K562 (cell line): Measurements from ENCODE around the gene RAD17. TPM values are rescaled to one million over a fixed set of nuclear protein-coding genes. Genes with fewer than 3 reads are reported as not detected.
A peak's percentile ranks its signal among the peaks of the same experiment; 100 is the strongest.

Experiments
- ETV1 ChIP-seq: fragments of 450-650 bp; conservative IDR thresholded peaks from 2 replicates; pipeline ENCODE4 v1.6.1; 2016; ENCODE audit warnings: missing genetic modification characterization, control low read depth, low read depth, missing compliant biosample characterization
- FIP1L1 ChIP-seq: fragments of 200-400 bp; formaldehyde crosslinking; IDR thresholded peaks from 2 replicates; pipeline ENCODE4 v1.6.1; 2018; ENCODE audit warnings: mild to moderate bottlenecking, low read depth, low read length; ENCODE audit not compliant: poor library complexity, severe bottlenecking
- GATAD2A ChIP-seq: fragments of 450-650 bp; IDR thresholded peaks from 2 replicates; pipeline ENCODE4 v1.6.1; 2017
- HDAC2 ChIP-seq: fragments of 450-650 bp; IDR thresholded peaks from 2 replicates; pipeline ENCODE4 v1.6.1; 2016; ENCODE audit warnings: mild to moderate bottlenecking
- LEF1 ChIP-seq: fragments of 450-650 bp; IDR thresholded peaks from 2 replicates; pipeline ENCODE4 v1.6.1; 2016; ENCODE audit warnings: mild to moderate bottlenecking
- MEF2A ChIP-seq: IDR thresholded peaks from 2 replicates; pipeline ENCODE4 v1.6.1; 2011; ENCODE audit warnings: low read depth, mild to moderate bottlenecking, low read length, moderate library complexity; ENCODE audit not compliant: control insufficient read depth
- NCOA6 ChIP-seq: fragments of 450-650 bp; IDR thresholded peaks from 2 replicates; pipeline ENCODE4 v1.6.1; 2017; ENCODE audit warnings: mild to moderate bottlenecking
- PML ChIP-seq: IDR thresholded peaks from 2 replicates; pipeline ENCODE4 v1.6.1; 2012; ENCODE audit warnings: low read length, inconsistent platforms
- TRIM28 ChIP-seq: fragments of 450-650 bp; IDR thresholded peaks from 2 replicates; pipeline ENCODE4 v1.6.1; 2017
- ZBTB7A ChIP-seq: IDR thresholded peaks from 2 replicates; pipeline ENCODE4 v1.6.1; 2011; ENCODE audit warnings: low read depth, mild to moderate bottlenecking, low read length, moderate library complexity, borderline replicate concordance; ENCODE audit not compliant: control insufficient read depth
- ZZZ3 ChIP-seq: fragments of 450-650 bp; IDR thresholded peaks from 2 replicates; pipeline ENCODE4 v1.6.1; 2016; ENCODE audit warnings: antibody characterized with exemption, mild to moderate bottlenecking, moderate library complexity
- polyA plus RNA-seq, 8 experiments: library from polyadenylated mRNA; depleted of rRNA in 4 of 8; stranded (reverse) in 5 of 8; unstranded in 3 of 8; fragments of >200 nt; fragmentation: Nextera tagmentation in 2 of 8; fragmentation: Illumina TruSeq in 1 of 8; extraction: Ambion mirVana in 2 of 8; extraction: Trizol in 1 of 8; gene quantifications; 2 replicates each; pipeline versions ENCODE4 v1.2.1 to v1.2.3, GENCODE V29; 2011 to 2014; ENCODE audit warnings: inconsistent platforms in 1 of 8, missing spikeins in 1 of 8
- total RNA-seq, 7 experiments: library from RNA; depleted of rRNA in 6 of 7; stranded (reverse); fragments of >200 nt in 6 of 7; fragmentation: Illumina TruSeq in 2 of 7; extraction: Trizol in 2 of 7; gene quantifications; 2 replicates each; pipeline versions ENCODE4 v1.2.1 to v1.2.3, GENCODE V29; 2011 to 2021; ENCODE audit warnings: low replicate concordance in 1 of 7
- TF ChIP-seq, protein P1 (sequence below): fragments of 200-800 bp; sonication (Bioruptor generic); IDR thresholded peaks from 2 replicates; pipeline ENCODE4 v1.6.1; 2016; ENCODE audit warnings: missing genetic modification characterization, missing compliant biosample characterization
- TF ChIP-seq, protein P2 (sequence below): fragments of 450-650 bp; IDR thresholded peaks from 2 replicates; pipeline ENCODE4 v1.6.1; 2016; ENCODE audit warnings: mild to moderate bottlenecking
- TF ChIP-seq, protein P3 (sequence below): sonication (generic); formaldehyde crosslinking; IDR thresholded peaks from 2 replicates; pipeline ENCODE4 v1.8.0; 2022; ENCODE audit warnings: mild to moderate bottlenecking, missing genetic modification reagents
- TF ChIP-seq, protein P4 (sequence below), 3 experiments: fragments of 200-800 bp in 1 of 3; fragments of 250-450 bp in 1 of 3; fragments of 450-650 bp in 1 of 3; sonication (Bioruptor Pico) in 1 of 3; sonication (Bioruptor generic) in 1 of 3; formaldehyde crosslinking in 1 of 3; IDR thresholded peaks; 2 replicates each; pipeline versions ENCODE4 v1.6.1 to v1.8.0; 2016 to 2022; ENCODE audit warnings: mild to moderate bottlenecking in 2 of 3, missing genetic modification characterization in 2 of 3, missing compliant biosample characterization in 1 of 3, moderate library complexity in 1 of 3

The RAD17 gene
- total and polyA plus RNA-seq, 9 of the 15 experiments (the other 6 are each of a cell fraction or from before 2014, with no cell fraction given), result 21.1 to 50.1 (median 40.1) TPM

DNA sequence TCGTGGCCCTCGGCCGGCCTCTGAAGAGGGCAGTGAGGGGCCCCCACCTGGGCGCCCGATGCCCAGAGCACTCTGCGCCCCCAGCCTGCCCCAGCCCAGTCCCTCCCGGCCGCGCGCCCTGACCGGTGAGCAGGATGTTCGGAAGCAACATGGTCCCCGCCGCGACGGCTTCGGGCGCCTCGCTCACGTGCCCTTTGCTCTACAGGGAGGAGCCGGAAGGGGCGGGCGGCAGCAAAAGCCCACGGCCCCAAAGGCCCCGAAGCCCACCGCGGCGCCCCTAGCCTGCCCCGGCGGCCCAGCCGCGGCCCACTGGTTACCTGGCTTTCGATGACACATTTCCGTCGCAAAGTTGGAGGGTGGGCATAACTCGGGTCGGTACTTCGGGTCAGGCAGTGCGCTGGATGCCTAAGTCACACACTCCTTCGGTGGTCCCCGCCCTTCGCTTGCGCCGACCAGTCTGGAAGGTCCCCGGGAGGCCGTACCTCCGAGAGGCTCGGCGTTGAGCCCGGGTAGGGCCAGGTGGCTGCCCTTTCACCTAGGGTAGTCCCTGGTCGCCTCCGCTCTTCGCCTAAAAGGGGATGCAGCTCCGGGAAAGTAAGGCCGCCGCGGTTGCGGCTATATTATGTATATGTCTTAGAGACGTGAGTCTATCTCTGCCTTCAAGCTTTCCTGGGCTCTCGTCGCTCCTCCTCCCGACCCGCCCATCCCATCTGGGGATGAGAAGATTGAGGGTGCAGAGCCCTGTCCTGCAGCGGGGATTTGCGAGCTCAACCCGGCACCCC is at the start of gene RAD17, which contains the start of the genes AK6 and TAF9 (continued):
- TF ChIP-seq, protein P1, sequence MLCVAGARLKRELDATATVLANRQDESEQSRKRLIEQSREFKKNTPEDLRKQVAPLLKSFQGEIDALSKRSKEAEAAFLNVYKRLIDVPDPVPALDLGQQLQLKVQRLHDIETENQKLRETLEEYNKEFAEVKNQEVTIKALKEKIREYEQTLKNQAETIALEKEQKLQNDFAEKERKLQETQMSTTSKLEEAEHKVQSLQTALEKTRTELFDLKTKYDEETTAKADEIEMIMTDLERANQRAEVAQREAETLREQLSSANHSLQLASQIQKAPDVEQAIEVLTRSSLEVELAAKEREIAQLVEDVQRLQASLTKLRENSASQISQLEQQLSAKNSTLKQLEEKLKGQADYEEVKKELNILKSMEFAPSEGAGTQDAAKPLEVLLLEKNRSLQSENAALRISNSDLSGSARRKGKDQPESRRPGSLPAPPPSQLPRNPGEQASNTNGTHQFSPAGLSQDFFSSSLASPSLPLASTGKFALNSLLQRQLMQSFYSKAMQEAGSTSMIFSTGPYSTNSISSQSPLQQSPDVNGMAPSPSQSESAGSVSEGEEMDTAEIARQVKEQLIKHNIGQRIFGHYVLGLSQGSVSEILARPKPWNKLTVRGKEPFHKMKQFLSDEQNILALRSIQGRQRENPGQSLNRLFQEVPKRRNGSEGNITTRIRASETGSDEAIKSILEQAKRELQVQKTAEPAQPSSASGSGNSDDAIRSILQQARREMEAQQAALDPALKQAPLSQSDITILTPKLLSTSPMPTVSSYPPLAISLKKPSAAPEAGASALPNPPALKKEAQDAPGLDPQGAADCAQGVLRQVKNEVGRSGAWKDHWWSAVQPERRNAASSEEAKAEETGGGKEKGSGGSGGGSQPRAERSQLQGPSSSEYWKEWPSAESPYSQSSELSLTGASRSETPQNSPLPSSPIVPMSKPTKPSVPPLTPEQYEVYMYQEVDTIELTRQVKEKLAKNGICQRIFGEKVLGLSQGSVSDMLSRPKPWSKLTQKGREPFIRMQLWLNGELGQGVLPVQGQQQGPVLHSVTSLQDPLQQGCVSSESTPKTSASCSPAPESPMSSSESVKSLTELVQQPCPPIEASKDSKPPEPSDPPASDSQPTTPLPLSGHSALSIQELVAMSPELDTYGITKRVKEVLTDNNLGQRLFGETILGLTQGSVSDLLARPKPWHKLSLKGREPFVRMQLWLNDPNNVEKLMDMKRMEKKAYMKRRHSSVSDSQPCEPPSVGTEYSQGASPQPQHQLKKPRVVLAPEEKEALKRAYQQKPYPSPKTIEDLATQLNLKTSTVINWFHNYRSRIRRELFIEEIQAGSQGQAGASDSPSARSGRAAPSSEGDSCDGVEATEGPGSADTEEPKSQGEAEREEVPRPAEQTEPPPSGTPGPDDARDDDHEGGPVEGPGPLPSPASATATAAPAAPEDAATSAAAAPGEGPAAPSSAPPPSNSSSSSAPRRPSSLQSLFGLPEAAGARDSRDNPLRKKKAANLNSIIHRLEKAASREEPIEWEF, result no peak
- TF ChIP-seq, protein P2, sequence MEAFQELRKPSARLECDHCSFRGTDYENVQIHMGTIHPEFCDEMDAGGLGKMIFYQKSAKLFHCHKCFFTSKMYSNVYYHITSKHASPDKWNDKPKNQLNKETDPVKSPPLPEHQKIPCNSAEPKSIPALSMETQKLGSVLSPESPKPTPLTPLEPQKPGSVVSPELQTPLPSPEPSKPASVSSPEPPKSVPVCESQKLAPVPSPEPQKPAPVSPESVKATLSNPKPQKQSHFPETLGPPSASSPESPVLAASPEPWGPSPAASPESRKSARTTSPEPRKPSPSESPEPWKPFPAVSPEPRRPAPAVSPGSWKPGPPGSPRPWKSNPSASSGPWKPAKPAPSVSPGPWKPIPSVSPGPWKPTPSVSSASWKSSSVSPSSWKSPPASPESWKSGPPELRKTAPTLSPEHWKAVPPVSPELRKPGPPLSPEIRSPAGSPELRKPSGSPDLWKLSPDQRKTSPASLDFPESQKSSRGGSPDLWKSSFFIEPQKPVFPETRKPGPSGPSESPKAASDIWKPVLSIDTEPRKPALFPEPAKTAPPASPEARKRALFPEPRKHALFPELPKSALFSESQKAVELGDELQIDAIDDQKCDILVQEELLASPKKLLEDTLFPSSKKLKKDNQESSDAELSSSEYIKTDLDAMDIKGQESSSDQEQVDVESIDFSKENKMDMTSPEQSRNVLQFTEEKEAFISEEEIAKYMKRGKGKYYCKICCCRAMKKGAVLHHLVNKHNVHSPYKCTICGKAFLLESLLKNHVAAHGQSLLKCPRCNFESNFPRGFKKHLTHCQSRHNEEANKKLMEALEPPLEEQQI, result peak; percentile 17; the same call in 1 of the 2 replicates
- TF ChIP-seq ETV1 (tag), result peak; percentile 88
- TF ChIP-seq, protein P3, sequence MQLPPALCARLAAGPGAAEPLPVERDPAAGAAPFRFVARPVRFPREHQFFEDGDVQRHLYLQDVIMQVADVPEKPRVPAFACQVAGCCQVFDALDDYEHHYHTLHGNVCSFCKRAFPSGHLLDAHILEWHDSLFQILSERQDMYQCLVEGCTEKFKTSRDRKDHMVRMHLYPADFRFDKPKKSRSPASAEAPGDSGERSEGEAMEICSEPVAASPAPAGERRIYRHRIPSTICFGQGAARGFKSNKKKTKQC (CRISPR knock-in tag), result peak; percentile 81
- TF ChIP-seq PML, result peak; percentile 71
- TF ChIP-seq GATAD2A, result no peak
- peak; percentile 16; the same call in 1 of the 2 replicates for TF ChIP-seq LEF1
- peak; percentile 45; the same call in 1 of the 2 replicates for TF ChIP-seq ZZZ3
- TF ChIP-seq HDAC2, result peak; percentile 62; the same call in 1 of the 2 replicates
- TF ChIP-seq, protein P4, sequence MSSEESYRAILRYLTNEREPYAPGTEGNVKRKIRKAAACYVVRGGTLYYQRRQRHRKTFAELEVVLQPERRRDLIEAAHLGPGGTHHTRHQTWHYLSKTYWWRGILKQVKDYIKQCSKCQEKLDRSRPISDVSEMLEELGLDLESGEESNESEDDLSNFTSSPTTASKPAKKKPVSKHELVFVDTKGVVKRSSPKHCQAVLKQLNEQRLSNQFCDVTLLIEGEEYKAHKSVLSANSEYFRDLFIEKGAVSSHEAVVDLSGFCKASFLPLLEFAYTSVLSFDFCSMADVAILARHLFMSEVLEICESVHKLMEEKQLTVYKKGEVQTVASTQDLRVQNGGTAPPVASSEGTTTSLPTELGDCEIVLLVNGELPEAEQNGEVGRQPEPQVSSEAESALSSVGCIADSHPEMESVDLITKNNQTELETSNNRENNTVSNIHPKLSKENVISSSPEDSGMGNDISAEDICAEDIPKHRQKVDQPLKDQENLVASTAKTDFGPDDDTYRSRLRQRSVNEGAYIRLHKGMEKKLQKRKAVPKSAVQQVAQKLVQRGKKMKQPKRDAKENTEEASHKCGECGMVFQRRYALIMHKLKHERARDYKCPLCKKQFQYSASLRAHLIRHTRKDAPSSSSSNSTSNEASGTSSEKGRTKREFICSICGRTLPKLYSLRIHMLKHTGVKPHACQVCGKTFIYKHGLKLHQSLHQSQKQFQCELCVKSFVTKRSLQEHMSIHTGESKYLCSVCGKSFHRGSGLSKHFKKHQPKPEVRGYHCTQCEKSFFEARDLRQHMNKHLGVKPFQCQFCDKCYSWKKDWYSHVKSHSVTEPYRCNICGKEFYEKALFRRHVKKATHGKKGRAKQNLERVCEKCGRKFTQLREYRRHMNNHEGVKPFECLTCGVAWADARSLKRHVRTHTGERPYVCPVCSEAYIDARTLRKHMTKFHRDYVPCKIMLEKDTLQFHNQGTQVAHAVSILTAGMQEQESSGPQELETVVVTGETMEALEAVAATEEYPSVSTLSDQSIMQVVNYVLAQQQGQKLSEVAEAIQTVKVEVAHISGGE (CRISPR knock-in tag; IDR thresholded peaks at IDR 0.05), result peak in 1 of 3 experiments; percentile 90; a peak in 2 of 6 replicates
- peak; percentile 98 for TF ChIP-seq ZBTB7A
- peak; percentile 91 for TF ChIP-seq FIP1L1
- TF ChIP-seq MEF2A, result no peak
- 0 out of 2 replicates have a peak, but pooled peaks have one; percentile 29 for TF ChIP-seq TRIM28
- no peak for TF ChIP-seq NCOA6
